Measurements from ENCODE around the gene POLR2J2.
"Not testable (repeated sequence)": the region's sequence is repeated elsewhere in the genome, so short reads cannot be mapped to it uniquely, and the experiment has no call there.

POLR2J2 gene

DNA sequence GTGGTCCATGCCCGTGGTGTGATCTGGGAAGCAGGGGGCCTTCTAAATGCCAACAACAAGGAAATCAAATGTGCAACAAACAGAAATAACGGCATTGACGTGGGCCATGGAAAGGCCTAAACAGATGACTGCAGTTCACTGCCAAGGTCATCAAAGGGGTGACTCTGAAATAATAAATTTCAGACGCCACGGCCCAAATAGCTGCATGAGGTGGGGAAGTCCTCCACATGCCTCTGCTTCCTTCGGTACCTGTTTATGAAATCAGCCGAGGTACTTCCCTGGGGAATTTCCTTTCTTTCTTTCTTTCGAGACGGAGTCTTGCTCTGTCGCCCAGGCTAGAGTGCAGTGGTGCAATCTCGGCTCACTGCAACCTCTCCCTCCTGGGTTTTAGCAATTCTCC, 6.7 kb downstream of the POLR2J2 start:
- not testable (repeated sequence) for H3K4me1 ChIP-seq (ENCODE audit: control insufficient read depth in 1 of 2, insufficient read depth in 2 of 2, low read length in 2 of 2); H3K27me3 ChIP-seq (ENCODE audit: low read depth, low read length); H3K27ac ChIP-seq (ENCODE audit: low read length); H3K9me3 ChIP-seq (ENCODE audit: control insufficient read depth in 1 of 2, low read length in 2 of 2); H3K4me3 ChIP-seq (ENCODE audit: low read depth in 1 of 2, low read length in 2 of 2); H3K36me3 ChIP-seq (ENCODE audit: control insufficient read depth in 1 of 2, insufficient read depth in 2 of 2, low read length in 2 of 2)

DNA sequence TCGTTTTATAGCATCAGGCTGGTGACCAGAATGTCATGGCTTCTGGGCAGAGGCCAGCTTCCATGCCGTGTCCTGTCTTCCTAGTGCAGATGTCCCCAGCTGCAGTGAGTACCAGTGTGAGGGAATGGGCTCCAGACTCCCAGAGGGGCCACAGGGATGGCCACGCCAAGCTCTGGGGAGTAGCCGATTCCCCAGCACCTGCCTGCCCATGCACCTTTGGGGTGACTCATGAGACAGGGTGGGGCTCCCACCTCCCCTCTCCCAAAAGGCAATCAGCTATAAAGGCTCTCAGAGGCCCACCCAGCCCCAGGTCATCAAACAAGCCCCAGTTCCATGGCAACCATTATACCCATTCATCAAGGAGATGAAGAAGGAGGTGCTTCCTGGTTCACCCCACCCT, 21.5 kb downstream of the POLR2J2 start, which contains the start of gene SPDYE2B:
TSS of gene SPDYE2B (plus strand) at position 396 of the 400 bp plus-strand sequence. CDS start 2,030 bp downstream, outside the sequence.
- not testable (repeated sequence) for H3K9me3 ChIP-seq (ENCODE audit: control insufficient read depth in 1 of 2, low read length in 2 of 2); H3K4me1 ChIP-seq (ENCODE audit: control insufficient read depth in 1 of 2, insufficient read depth in 2 of 2, low read length in 2 of 2); H3K27ac ChIP-seq (ENCODE audit: low read length); H3K36me3 ChIP-seq (ENCODE audit: control insufficient read depth in 1 of 2, insufficient read depth in 2 of 2, low read length in 2 of 2); H3K27me3 ChIP-seq (ENCODE audit: low read depth, low read length); H3K4me3 ChIP-seq (ENCODE audit: low read depth in 1 of 2, low read length in 2 of 2)

DNA sequence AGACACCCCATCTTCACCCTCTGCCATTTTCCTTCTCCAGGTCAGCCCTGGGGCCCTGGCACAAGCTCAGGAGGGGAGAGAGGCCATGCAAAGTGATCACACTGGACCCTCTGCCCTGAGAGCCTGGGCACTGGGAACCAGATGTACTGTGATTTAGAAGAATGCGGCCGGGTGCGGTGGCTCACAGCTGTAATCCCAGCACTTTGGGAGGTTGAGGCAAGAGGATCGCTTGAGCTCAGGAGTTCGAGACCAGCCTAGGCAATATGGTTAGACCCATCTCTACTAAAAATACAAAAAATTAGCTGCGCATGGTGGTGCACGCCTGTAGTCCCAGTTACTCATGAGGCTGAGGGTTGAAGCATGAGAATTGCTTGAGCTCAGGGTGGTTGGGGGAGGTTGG, 23.6 kb downstream of the POLR2J2 start:
- H3K27ac ChIP-seq (ENCODE audit: low read length); H3K36me3 ChIP-seq (ENCODE audit: control insufficient read depth in 1 of 2, insufficient read depth in 2 of 2, low read length in 2 of 2); H3K4me1 ChIP-seq (ENCODE audit: control insufficient read depth in 1 of 2, insufficient read depth in 2 of 2, low read length in 2 of 2); H3K9me3 ChIP-seq (ENCODE audit: control insufficient read depth in 1 of 2, low read length in 2 of 2); H3K27me3 ChIP-seq (ENCODE audit: low read depth, low read length); H3K4me3 ChIP-seq (ENCODE audit: low read depth in 1 of 2, low read length in 2 of 2): not testable (repeated sequence)

DNA sequence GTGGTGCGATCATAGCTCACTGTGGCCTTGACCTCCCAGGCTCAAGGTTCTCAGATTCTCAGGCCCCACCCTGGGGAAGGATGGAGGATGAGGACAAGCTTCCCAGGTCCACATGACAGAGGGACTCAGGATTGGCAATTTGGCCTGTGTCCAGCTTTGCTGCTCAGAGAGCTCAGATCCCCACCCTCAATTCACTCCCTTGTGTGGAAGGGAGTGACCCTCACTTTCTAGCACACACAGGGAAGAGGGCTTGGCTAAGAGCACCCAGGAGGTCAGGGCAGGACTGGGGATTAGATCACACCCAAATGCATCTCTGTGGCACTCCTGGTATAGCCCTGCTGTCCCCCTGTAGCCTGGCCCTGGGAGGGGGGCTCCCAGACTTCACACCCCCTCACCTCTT, 28.1 kb downstream of the POLR2J2 start:
- H3K27ac ChIP-seq (ENCODE audit: low read length); H3K27me3 ChIP-seq (ENCODE audit: low read depth, low read length); H3K36me3 ChIP-seq (ENCODE audit: control insufficient read depth in 1 of 2, insufficient read depth in 2 of 2, low read length in 2 of 2); H3K4me1 ChIP-seq (ENCODE audit: control insufficient read depth in 1 of 2, insufficient read depth in 2 of 2, low read length in 2 of 2); H3K9me3 ChIP-seq (ENCODE audit: control insufficient read depth in 1 of 2, low read length in 2 of 2); H3K4me3 ChIP-seq (ENCODE audit: low read depth in 1 of 2, low read length in 2 of 2): not testable (repeated sequence)

DNA sequence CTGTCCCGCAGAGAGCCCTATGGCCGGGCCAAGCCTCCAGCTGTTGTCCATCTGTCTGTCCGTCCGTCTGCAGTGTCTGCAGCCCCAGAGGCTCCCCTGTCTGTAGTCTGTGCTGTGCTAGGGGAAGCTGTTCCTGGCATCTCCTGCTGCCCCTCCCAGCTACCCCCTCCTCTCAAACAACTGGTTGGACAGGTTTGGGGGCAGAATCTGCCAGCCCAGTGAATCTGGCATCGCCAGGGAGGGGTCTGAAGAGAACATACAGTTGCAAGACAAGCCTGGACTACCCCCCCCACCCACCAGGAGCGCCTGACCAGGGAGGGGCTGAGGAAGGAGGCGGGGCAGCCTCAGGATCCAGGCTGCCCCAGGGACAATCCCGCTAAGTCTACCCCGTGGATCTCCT, 28.8 kb downstream of the POLR2J2 start, which contains the start of gene UPK3BL1:
TSS of gene UPK3BL1 (minus strand) at position 101 of the 400 bp plus-strand sequence. CDS start at position 51, 50 bp downstream.
- H3K27ac ChIP-seq (ENCODE audit: low read length); H3K9me3 ChIP-seq (ENCODE audit: control insufficient read depth in 1 of 2, low read length in 2 of 2); H3K27me3 ChIP-seq (ENCODE audit: low read depth, low read length); H3K4me1 ChIP-seq (ENCODE audit: control insufficient read depth in 1 of 2, insufficient read depth in 2 of 2, low read length in 2 of 2); H3K4me3 ChIP-seq (ENCODE audit: low read depth in 1 of 2, low read length in 2 of 2); H3K36me3 ChIP-seq (ENCODE audit: control insufficient read depth in 1 of 2, insufficient read depth in 2 of 2, low read length in 2 of 2): not testable (repeated sequence)

DNA sequence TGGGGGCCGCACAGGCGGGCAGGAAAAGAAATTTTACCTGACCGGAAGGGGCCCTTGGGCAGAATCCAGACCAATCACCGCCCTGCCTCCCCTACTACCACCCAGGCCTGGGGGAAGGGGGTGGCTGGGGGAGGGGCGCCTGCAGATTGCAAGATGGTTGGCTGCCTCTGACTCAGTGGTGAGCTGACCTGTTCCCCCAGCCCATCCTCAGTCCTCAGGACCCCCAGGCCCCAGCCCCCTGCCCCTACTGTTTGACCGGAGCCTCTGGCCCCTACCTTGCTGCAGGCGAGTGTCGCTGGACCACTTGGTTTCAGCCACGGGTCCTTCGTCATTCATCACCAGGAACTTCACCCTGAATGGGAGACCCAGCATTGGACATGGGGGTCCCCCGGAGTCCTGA, 32.6 kb downstream of the POLR2J2 start:
- not testable (repeated sequence) for H3K4me3 ChIP-seq (ENCODE audit: low read depth in 1 of 2, low read length in 2 of 2); H3K9me3 ChIP-seq (ENCODE audit: control insufficient read depth in 1 of 2, low read length in 2 of 2); H3K36me3 ChIP-seq (ENCODE audit: control insufficient read depth in 1 of 2, insufficient read depth in 2 of 2, low read length in 2 of 2); H3K27ac ChIP-seq (ENCODE audit: low read length); H3K27me3 ChIP-seq (ENCODE audit: low read depth, low read length); H3K4me1 ChIP-seq (ENCODE audit: control insufficient read depth in 1 of 2, insufficient read depth in 2 of 2, low read length in 2 of 2)

DNA sequence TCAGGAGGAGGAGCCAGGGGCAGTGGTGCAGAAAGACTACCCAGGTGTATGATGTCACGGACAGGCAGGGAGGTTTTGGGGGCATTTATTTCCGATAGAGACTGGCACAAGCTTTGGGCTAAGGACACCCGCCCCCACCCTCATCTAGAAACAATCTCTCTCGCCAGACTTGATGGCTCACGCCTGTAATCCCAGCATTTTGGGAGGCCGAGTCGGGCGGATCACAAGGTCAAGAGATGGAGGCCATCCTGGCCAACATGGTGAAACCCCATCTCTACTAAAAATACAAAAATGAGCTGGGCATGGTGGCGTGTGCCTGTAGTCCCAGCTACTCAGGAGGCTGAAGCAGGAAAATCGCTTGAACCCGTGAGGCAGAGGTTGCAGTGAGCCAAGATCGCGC, 34.5 kb downstream of the POLR2J2 start:
- H3K36me3 ChIP-seq (ENCODE audit: control insufficient read depth in 1 of 2, insufficient read depth in 2 of 2, low read length in 2 of 2); H3K27me3 ChIP-seq (ENCODE audit: low read depth, low read length); H3K4me3 ChIP-seq (ENCODE audit: low read depth in 1 of 2, low read length in 2 of 2); H3K4me1 ChIP-seq (ENCODE audit: control insufficient read depth in 1 of 2, insufficient read depth in 2 of 2, low read length in 2 of 2); H3K9me3 ChIP-seq (ENCODE audit: control insufficient read depth in 1 of 2, low read length in 2 of 2); H3K27ac ChIP-seq (ENCODE audit: low read length): not testable (repeated sequence)

DNA sequence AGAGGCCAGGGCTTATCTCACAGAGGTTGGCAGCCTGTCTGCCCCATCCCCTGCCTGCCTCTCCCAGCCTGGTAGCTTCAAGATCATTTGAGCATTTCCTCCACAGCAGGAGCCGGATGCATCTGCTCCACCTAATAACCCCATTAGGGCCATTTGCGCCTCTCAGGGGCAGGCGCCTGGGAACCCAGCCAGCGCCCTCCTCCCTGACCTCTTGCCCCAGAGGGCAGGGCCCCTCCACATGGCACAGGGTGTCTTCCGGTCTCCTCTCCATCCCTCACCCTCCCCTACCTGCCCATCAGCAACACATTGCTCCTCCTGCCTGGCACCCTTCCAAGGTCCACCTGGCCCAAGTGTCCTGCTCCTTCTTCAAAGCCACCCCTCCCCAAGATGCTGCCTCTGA, 36.1 kb downstream of the POLR2J2 start:
- H3K9me3 ChIP-seq (ENCODE audit: control insufficient read depth in 1 of 2, low read length in 2 of 2); H3K4me3 ChIP-seq (ENCODE audit: low read depth in 1 of 2, low read length in 2 of 2); H3K27me3 ChIP-seq (ENCODE audit: low read depth, low read length): not testable (repeated sequence)

DNA sequence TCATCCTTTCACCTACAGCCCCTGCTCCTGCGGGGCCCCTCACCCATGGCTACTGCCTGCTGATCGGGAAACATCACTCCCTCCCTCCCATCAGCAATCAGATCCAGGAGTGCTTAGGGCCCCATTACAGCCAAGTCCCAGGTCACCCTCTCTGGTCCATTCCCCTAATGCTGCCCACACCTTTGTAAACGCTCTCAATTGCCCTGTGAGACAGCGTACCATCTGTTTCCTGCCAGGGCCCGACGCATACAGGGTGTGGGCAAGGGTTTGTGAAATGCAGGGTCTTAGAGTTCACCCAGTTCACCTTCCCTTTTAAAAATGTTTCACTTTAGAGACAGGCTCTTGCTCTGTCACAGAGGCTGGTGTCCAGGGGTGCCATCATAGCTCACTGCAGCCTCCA, 37.2 kb downstream of the POLR2J2 start:
- H3K36me3 ChIP-seq (ENCODE audit: control insufficient read depth in 1 of 2, insufficient read depth in 2 of 2, low read length in 2 of 2); H3K27ac ChIP-seq (ENCODE audit: low read length); H3K27me3 ChIP-seq (ENCODE audit: low read depth, low read length); H3K9me3 ChIP-seq (ENCODE audit: control insufficient read depth in 1 of 2, low read length in 2 of 2); H3K4me1 ChIP-seq (ENCODE audit: control insufficient read depth in 1 of 2, insufficient read depth in 2 of 2, low read length in 2 of 2); H3K4me3 ChIP-seq (ENCODE audit: low read depth in 1 of 2, low read length in 2 of 2): not testable (repeated sequence)

More for the DNA sequence above, 36.1 kb downstream of the POLR2J2 start:
- H3K36me3 ChIP-seq (ENCODE audit: control insufficient read depth in 1 of 2, insufficient read depth in 2 of 2, low read length in 2 of 2); H3K27ac ChIP-seq (ENCODE audit: low read length); H3K4me1 ChIP-seq (ENCODE audit: control insufficient read depth in 1 of 2, insufficient read depth in 2 of 2, low read length in 2 of 2): not testable (repeated sequence)

DNA sequence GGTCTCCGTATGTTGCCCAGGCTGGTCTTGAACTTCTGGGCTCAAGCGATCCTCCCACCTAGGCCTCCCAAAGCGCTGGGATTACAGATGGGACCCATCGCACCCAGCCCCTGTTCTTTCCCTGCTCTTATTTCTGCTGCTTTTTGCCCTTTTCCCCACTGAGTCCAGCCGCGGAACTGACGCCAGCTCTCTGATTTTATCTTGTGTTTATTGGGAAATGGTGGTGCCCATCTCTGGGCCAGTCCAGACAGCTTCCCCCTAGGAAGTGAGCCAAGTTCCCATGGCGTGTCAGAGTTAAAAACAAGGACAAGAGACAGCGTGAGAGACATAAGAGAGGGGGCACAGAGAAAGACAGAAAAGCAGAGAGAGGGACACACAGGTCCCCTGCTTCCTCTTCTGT, 40.8 kb downstream of the POLR2J2 start:
- H3K4me3 ChIP-seq (ENCODE audit: low read depth in 1 of 2, low read length in 2 of 2); H3K27me3 ChIP-seq (ENCODE audit: low read depth, low read length); H3K9me3 ChIP-seq (ENCODE audit: control insufficient read depth in 1 of 2, low read length in 2 of 2); H3K4me1 ChIP-seq (ENCODE audit: control insufficient read depth in 1 of 2, insufficient read depth in 2 of 2, low read length in 2 of 2); H3K27ac ChIP-seq (ENCODE audit: low read length); H3K36me3 ChIP-seq (ENCODE audit: control insufficient read depth in 1 of 2, insufficient read depth in 2 of 2, low read length in 2 of 2): not testable (repeated sequence)

DNA sequence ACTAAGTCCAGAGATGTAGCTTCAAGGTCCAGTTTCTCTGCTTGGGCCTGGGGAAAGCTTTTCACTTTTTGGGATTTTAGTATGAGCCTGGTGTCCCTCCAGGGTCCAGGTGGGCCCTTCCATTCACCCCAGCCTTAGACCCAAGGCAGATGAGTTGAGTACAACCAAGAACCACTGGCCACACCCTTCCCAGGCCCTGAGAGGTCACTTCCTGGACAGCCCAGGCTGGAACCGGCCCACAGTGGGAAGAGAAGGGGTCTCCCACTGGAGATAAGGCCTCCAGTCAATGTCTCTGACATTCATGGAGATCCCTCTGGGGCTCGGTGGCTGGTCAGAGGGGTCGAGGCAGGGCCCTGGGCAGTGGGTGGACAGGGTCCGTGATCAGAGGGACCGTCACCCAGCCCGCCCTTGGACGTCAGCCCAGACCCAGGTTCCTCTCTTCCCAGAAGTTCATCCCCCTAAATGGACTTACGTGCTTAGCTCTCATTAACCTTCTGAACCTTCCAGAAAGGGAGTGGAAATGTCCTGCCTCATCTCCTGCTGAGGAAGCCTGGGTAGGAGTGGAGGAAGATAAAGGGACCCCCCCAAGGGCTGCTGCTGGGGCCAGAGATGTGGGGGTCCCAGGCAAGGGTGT, 44.1 kb downstream of the POLR2J2 start:
- not testable (repeated sequence) for H3K4me3 ChIP-seq (ENCODE audit: low read depth in 1 of 2, low read length in 2 of 2); H3K4me1 ChIP-seq (ENCODE audit: control insufficient read depth in 1 of 2, insufficient read depth in 2 of 2, low read length in 2 of 2); H3K27ac ChIP-seq (ENCODE audit: low read length); H3K36me3 ChIP-seq (ENCODE audit: control insufficient read depth in 1 of 2, insufficient read depth in 2 of 2, low read length in 2 of 2); H3K9me3 ChIP-seq (ENCODE audit: control insufficient read depth in 1 of 2, low read length in 2 of 2); H3K27me3 ChIP-seq (ENCODE audit: low read depth, low read length)

DNA sequence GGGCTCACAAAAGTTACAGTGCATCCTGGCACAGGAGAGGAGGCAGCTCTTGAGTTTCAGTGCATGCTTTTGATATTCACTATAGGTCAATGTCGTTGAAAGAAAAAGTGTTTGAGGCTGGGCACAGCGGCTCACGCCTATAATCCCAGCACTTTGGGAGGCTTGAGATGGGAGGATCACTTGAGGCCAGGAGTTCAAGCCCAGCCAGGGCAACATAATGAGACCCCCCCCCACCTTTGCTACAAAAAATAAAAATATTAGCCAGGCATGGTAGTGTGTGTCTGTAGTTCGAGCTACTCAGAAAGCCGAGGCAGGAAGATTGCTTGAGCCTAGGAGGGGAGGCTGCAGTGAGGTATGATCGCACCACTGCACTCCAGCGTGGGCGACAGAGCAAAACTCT, 53.3 kb downstream of the POLR2J2 start:
- H3K27ac ChIP-seq (ENCODE audit: low read length); H3K9me3 ChIP-seq (ENCODE audit: control insufficient read depth in 1 of 2, low read length in 2 of 2); H3K36me3 ChIP-seq (ENCODE audit: control insufficient read depth in 1 of 2, insufficient read depth in 2 of 2, low read length in 2 of 2); H3K27me3 ChIP-seq (ENCODE audit: low read depth, low read length); H3K4me3 ChIP-seq (ENCODE audit: low read depth in 1 of 2, low read length in 2 of 2); H3K4me1 ChIP-seq (ENCODE audit: control insufficient read depth in 1 of 2, insufficient read depth in 2 of 2, low read length in 2 of 2): not testable (repeated sequence)
